Liver (tissue), 9 donors: ENCODE results near the gene PIWIL4. TPM values are rescaled to one million over a fixed set of nuclear protein-coding genes. Genes with fewer than 3 reads are reported as not detected.

ENCODE experiments used
- DNase-seq: peaks from one replicate; pipeline ENCODE4 v3.0.0-alpha.2; 2017; ENCODE audit warnings: low spot score
- H3K27ac ChIP-seq, 2 donors: one replicate each; pipeline ENCODE4 v1.7.0; 2013; ENCODE audit warnings: inconsistent platforms in 2 of 2, low read length in 2 of 2, control low read depth in 1 of 2, low read depth in 1 of 2, mild to moderate bottlenecking in 1 of 2
- H3K27me3 ChIP-seq, 4 donors: one replicate each; pipeline versions ENCODE4 v1.6.1 to v1.7.0; 2013; ENCODE audit warnings: low read length in 3 of 4, inconsistent platforms in 1 of 4, mild to moderate bottlenecking in 1 of 4, moderate library complexity in 1 of 4; ENCODE audit not compliant: control insufficient read depth in 4 of 4, insufficient read depth in 4 of 4
- H3K36me3 ChIP-seq, 4 donors: one replicate each; pipeline versions ENCODE4 v1.6.1 to v1.7.0; 2013; ENCODE audit warnings: low read length in 3 of 4, mild to moderate bottlenecking in 3 of 4, low read depth in 1 of 4, moderate library complexity in 1 of 4; ENCODE audit not compliant: control insufficient read depth in 4 of 4, insufficient read depth in 3 of 4
- H3K4me1 ChIP-seq, 4 donors: one replicate each; pipeline versions ENCODE4 v1.6.1 to v1.7.0; 2013; ENCODE audit warnings: low read length in 3 of 4, mild to moderate bottlenecking in 3 of 4, moderate library complexity in 1 of 4; ENCODE audit not compliant: control insufficient read depth in 4 of 4, insufficient read depth in 4 of 4
- H3K4me3 ChIP-seq, 3 donors: one replicate each; pipeline versions ENCODE4 v1.6.1 to v1.7.0; 2013; ENCODE audit warnings: low read length in 3 of 3, control low read depth in 1 of 3, low read depth in 1 of 3, mild to moderate bottlenecking in 1 of 3
- H3K9ac ChIP-seq, 2 donors: one replicate each; pipeline ENCODE4 v1.7.0; 2013; ENCODE audit warnings: low read length in 2 of 2, mild to moderate bottlenecking in 2 of 2, moderate library complexity in 2 of 2, control low read depth in 1 of 2, low read depth in 1 of 2
- H3K9me3 ChIP-seq, 4 donors: one replicate each; pipeline versions ENCODE4 v1.6.1 to v1.7.0; 2013; ENCODE audit warnings: low read length in 3 of 4; ENCODE audit not compliant: control insufficient read depth in 4 of 4
- EGR1 ChIP-seq, 2 donors: IDR thresholded peaks; 2 replicates each; pipeline ENCODE4 v1.6.1; 2016 to 2018; ENCODE audit warnings: antibody characterized with exemption in 2 of 2, low read depth in 2 of 2
- FOXA1 ChIP-seq: IDR thresholded peaks from 2 replicates; pipeline ENCODE4 v1.6.1; 2016; ENCODE audit warnings: antibody characterized with exemption
- FOXA2 ChIP-seq: IDR thresholded peaks from 2 replicates; pipeline ENCODE4 v1.6.1; 2016; ENCODE audit warnings: antibody characterized with exemption
- HNF4A ChIP-seq, 2 donors: conservative IDR thresholded peaks; 2 replicates each; pipeline ENCODE4 v1.6.1; 2016; ENCODE audit warnings: antibody characterized with exemption in 2 of 2, mild to moderate bottlenecking in 2 of 2
- HNF4G ChIP-seq: IDR thresholded peaks from 2 replicates; pipeline ENCODE4 v1.6.1; 2016; ENCODE audit warnings: antibody characterized with exemption
- NR2F2 ChIP-seq: IDR thresholded peaks from 2 replicates; pipeline ENCODE4 v1.6.1; 2016; ENCODE audit warnings: antibody characterized with exemption
- RAD21 ChIP-seq, 2 donors: IDR thresholded peaks; 2 replicates each; pipeline ENCODE4 v1.6.1; 2016; ENCODE audit warnings: antibody characterized with exemption in 2 of 2, mild to moderate bottlenecking in 2 of 2
- RXRA ChIP-seq, 2 donors: IDR thresholded peaks; 2 replicates each; pipeline ENCODE4 v1.6.1; 2017 to 2018; ENCODE audit warnings: antibody characterized with exemption in 2 of 2, mild to moderate bottlenecking in 1 of 2
- SP1 ChIP-seq: IDR thresholded peaks from 2 replicates; pipeline ENCODE4 v1.6.1; 2018; ENCODE audit warnings: antibody characterized with exemption, mild to moderate bottlenecking
- TAF1 ChIP-seq: conservative IDR thresholded peaks from 2 replicates; pipeline ENCODE4 v1.6.1; 2016; ENCODE audit warnings: antibody characterized with exemption, mild to moderate bottlenecking
- YY1 ChIP-seq: IDR thresholded peaks from 2 replicates; pipeline ENCODE4 v1.6.1; 2016; ENCODE audit warnings: antibody characterized with exemption, mild to moderate bottlenecking
- WGBS: extraction: QIAGEN DNeasy Blood & Tissue Kit; methylation state at CpG from one replicate; pipeline ENCODE4 v1.1.7; 2013; 5-methylcytosine and 5-hydroxymethylcytosine counted together
- polyA plus RNA-seq, 2 donors: library from polyadenylated mRNA; stranded (reverse) in 1 of 2; unstranded in 1 of 2; fragments of 200-250 nt in 1 of 2; fragments of >200 nt in 1 of 2; fragmentation: Nextera tagmentation in 1 of 2; extraction: Ambion mirVana in 1 of 2; gene quantifications; one replicate each; pipeline versions ENCODE4 v1.2.1 to v1.2.3, GENCODE V29; 2013 to 2015
- total RNA-seq, 2 donors: library from RNA; depleted of rRNA; stranded (reverse); fragments of >200 nt; gene quantifications; one replicate each; pipeline ENCODE4 v1.2.3, GENCODE V29; 2014
- TF ChIP-seq, protein P1 (sequence below): fragments of 150-350 bp; IDR thresholded peaks from 2 replicates; pipeline ENCODE4 v1.5.1; 2017; ENCODE audit warnings: improper control_type of control experiment, low read depth, low read length; ENCODE audit not compliant: missing input control
- TF ChIP-seq, protein P2 (sequence below): IDR thresholded peaks from 2 replicates; pipeline ENCODE4 v1.6.1; 2016; ENCODE audit warnings: antibody characterized with exemption
- TF ChIP-seq, protein P3 (sequence below): IDR thresholded peaks from 2 replicates; pipeline ENCODE4 v1.6.1; 2016; ENCODE audit warnings: antibody characterized with exemption, mild to moderate bottlenecking
- TF ChIP-seq, protein P4 (sequence below): IDR thresholded peaks from 2 replicates; pipeline ENCODE4 v1.6.1; 2016; ENCODE audit warnings: antibody characterized with exemption
- TF ChIP-seq, protein P5 (sequence below): IDR thresholded peaks from 2 replicates; pipeline ENCODE4 v1.6.1; 2016; ENCODE audit warnings: antibody characterized with exemption
- donor health status: healthy.
- donor health status: healthy.
- donor health status: healthy.
- donor health status: healthy.
- donor health status: healthy.

The PIWIL4 gene
- total and polyA plus RNA-seq, 4 donors, result 0.18 to 1.5 (median 0.51) TPM

DNA sequence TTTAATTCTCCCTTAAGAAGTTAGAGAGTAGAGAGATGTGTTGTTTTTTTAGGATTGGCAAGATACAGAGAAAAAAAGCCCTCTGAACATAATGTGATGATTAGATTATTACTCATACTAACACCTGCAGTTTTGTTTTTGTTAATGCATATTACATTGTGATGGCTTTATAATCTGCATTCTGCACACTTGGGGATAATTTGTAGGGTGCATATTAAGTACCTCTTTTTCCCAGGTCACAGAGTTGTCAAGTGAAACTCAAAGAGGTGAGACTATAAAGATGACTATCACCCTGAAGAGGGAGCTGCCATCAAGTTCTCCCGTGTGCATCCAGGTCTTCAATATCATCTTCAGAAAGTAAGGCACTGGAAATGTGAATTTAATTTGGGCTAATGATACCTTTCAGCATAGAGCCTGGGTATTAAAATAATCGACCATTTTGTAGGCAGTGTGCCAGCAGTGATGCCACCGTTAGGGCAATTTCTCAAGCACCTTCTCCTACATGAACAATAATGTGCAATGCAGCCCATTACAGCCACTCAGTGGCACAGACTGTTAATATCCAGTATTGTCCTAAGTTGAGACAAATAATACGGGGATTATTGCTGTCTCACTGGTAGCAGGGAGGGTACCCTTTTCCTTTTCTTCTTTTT, 16.2 kb downstream of the PIWIL4 start:
- H3K27ac ChIP-seq, result no peak overlapping the region
- no peaks in the 10 kb centered on the region for H3K36me3 ChIP-seq
- H3K9ac ChIP-seq, result no peak overlapping the region
- 61% methylated on average over 4 of the region's 4 CpGs for WGBS
- TF ChIP-seq, protein P1, sequence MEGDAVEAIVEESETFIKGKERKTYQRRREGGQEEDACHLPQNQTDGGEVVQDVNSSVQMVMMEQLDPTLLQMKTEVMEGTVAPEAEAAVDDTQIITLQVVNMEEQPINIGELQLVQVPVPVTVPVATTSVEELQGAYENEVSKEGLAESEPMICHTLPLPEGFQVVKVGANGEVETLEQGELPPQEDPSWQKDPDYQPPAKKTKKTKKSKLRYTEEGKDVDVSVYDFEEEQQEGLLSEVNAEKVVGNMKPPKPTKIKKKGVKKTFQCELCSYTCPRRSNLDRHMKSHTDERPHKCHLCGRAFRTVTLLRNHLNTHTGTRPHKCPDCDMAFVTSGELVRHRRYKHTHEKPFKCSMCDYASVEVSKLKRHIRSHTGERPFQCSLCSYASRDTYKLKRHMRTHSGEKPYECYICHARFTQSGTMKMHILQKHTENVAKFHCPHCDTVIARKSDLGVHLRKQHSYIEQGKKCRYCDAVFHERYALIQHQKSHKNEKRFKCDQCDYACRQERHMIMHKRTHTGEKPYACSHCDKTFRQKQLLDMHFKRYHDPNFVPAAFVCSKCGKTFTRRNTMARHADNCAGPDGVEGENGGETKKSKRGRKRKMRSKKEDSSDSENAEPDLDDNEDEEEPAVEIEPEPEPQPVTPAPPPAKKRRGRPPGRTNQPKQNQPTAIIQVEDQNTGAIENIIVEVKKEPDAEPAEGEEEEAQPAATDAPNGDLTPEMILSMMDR, result no peak
- TF ChIP-seq NR2F2 (no peak), HNF4A (conservative IDR thresholded peaks at IDR 0.05) (no peak), FOXA2 (no peak), TAF1 (no peak), EGR1 (IDR thresholded peaks at IDR 0.05; ENCODE audit: low read depth in 2 of 2) (no peak), YY1 (no peak)
- TF ChIP-seq, protein P2, sequence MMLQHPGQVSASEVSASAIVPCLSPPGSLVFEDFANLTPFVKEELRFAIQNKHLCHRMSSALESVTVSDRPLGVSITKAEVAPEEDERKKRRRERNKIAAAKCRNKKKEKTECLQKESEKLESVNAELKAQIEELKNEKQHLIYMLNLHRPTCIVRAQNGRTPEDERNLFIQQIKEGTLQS, result no peak
- TF ChIP-seq, protein P3, sequence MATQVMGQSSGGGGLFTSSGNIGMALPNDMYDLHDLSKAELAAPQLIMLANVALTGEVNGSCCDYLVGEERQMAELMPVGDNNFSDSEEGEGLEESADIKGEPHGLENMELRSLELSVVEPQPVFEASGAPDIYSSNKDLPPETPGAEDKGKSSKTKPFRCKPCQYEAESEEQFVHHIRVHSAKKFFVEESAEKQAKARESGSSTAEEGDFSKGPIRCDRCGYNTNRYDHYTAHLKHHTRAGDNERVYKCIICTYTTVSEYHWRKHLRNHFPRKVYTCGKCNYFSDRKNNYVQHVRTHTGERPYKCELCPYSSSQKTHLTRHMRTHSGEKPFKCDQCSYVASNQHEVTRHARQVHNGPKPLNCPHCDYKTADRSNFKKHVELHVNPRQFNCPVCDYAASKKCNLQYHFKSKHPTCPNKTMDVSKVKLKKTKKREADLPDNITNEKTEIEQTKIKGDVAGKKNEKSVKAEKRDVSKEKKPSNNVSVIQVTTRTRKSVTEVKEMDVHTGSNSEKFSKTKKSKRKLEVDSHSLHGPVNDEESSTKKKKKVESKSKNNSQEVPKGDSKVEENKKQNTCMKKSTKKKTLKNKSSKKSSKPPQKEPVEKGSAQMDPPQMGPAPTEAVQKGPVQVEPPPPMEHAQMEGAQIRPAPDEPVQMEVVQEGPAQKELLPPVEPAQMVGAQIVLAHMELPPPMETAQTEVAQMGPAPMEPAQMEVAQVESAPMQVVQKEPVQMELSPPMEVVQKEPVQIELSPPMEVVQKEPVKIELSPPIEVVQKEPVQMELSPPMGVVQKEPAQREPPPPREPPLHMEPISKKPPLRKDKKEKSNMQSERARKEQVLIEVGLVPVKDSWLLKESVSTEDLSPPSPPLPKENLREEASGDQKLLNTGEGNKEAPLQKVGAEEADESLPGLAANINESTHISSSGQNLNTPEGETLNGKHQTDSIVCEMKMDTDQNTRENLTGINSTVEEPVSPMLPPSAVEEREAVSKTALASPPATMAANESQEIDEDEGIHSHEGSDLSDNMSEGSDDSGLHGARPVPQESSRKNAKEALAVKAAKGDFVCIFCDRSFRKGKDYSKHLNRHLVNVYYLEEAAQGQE, result no peak
- no peaks in the 10 kb centered on the region for H3K27me3 ChIP-seq
- no peak overlapping the region for H3K4me3 ChIP-seq
- DNase-seq, result no peak
- no peaks in the 10 kb centered on the region for H3K4me1 ChIP-seq
- no peaks in the 10 kb centered on the region for H3K9me3 ChIP-seq

DNA sequence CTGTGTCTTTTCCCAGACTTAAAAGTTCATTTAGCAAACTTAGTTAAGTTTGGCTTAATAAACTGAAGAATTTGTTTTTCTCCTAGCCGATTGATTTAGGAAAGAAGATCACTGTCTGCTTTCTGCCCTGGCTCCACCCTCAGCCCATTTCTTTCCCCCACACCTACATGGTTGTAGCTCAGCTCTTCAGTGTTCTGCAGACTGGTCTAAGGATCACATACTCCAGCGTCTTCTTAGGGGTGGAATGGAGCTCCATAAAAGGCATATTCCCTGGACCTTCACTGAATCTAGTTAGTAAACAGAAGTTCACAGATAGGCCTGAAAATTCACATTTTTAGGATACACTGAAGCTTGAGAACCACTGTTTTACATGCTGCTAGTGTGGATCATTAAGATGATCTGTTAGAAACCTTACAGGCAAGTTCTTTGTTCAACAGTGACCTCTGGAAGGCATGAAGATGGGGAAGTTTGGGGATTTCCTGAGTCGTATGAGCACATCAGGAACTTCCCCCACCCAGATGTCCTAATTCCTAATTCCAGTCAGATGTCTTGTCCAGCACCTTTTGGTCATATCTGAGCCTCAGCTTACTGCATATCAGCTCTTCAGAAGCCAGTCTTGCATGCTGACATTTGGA, 16.8 kb downstream of the PIWIL4 start:
- 65% methylated on average over 3 of the region's 3 CpGs for WGBS
- Histone ChIP-seq H3K4me3 (no peak overlapping the region), H3K27me3 (no peaks in the 10 kb centered on the region), H3K9me3 (no peaks in the 10 kb centered on the region), H3K36me3 (no peaks in the 10 kb centered on the region), H3K27ac (no peak overlapping the region), H3K9ac (no peak overlapping the region), H3K4me1 (no peaks in the 10 kb centered on the region)
- no peak for DNase-seq
- TF ChIP-seq RAD21 (IDR thresholded peaks at IDR 0.05), result no peak
- no peak for TF ChIP-seq HNF4G
- TF ChIP-seq, protein P4, sequence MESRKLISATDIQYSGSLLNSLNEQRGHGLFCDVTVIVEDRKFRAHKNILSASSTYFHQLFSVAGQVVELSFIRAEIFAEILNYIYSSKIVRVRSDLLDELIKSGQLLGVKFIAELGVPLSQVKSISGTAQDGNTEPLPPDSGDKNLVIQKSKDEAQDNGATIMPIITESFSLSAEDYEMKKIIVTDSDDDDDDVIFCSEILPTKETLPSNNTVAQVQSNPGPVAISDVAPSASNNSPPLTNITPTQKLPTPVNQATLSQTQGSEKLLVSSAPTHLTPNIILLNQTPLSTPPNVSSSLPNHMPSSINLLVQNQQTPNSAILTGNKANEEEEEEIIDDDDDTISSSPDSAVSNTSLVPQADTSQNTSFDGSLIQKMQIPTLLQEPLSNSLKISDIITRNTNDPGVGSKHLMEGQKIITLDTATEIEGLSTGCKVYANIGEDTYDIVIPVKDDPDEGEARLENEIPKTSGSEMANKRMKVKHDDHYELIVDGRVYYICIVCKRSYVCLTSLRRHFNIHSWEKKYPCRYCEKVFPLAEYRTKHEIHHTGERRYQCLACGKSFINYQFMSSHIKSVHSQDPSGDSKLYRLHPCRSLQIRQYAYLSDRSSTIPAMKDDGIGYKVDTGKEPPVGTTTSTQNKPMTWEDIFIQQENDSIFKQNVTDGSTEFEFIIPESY, result no peak
- no peak for TF ChIP-seq NR2F2
- TF ChIP-seq HNF4A (conservative IDR thresholded peaks at IDR 0.05), result no peak
- no peak for TF ChIP-seq RXRA (IDR thresholded peaks at IDR 0.05)
- TF ChIP-seq, protein P1, result no peak
- no peak for TF ChIP-seq FOXA1
- no peak for TF ChIP-seq FOXA2
- no peak for TF ChIP-seq SP1
- TF ChIP-seq, protein P5, sequence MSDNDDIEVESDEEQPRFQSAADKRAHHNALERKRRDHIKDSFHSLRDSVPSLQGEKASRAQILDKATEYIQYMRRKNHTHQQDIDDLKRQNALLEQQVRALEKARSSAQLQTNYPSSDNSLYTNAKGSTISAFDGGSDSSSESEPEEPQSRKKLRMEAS, result no peak
- no peak for TF ChIP-seq YY1
